Stomach (tissue), 4 donors: ENCODE results near the gene KTN1.

Experiments used
- CTCF ChIP-seq, 7 experiments: fragments of 450-650 bp in 4 of 7; fragments of 200-600 bp in 3 of 7; sonication (generic) in 3 of 7; IDR thresholded peaks; one replicate each; pipeline ENCODE4 v1.5.1; 2016 to 2019; ENCODE audit warnings: antibody characterized with exemption in 7 of 7, control low read depth in 2 of 7, mild to moderate bottlenecking in 1 of 7
- EP300 ChIP-seq: sonication (generic); formaldehyde crosslinking; IDR thresholded peaks from one replicate; pipeline ENCODE4 v1.6.1; 2017; ENCODE audit warnings: antibody characterized with exemption
- POLR2A ChIP-seq, 4 donors: fragments of 450-650 bp; IDR thresholded peaks; one replicate each; pipeline ENCODE4 v1.6.1; 2016; ENCODE audit warnings: antibody characterized with exemption in 4 of 4, control low read depth in 2 of 4, mild to moderate bottlenecking in 1 of 4, moderate library complexity in 1 of 4

DNA sequence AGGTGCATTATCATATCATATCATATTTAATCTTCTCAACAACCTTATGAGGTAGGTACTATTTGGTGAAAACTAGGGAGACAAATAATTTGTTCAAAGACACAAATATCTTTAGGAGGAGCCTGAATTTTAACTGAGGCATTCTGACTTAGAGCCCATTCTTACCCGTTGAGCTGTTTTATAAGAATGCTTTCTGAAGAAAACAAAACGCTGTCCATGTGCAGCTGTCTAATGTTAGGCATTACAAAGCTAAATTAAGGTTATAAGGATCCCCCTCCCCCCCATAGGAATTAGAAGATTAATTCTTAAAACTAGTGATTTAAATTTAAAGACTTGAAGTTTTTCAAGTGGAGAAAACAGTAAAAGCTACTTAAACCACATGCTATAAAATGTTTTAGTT lies 6.4 kb downstream of the KTN1 start:
- TF ChIP-seq CTCF (IDR thresholded peaks at IDR 0.05) = no peak
- TF ChIP-seq POLR2A (IDR thresholded peaks at IDR 0.05) = no peak
- TF ChIP-seq EP300 = no peak
